Activated T-cell treated with anti-CD3 and anti-CD28 coated beads, Interleukin-2, amount 50 U/mL, for 48 hours (primary cell): ENCODE results near the gene SETD2.
"Not testable (repeated sequence)": the region's sequence is repeated elsewhere in the genome, so short reads cannot be mapped to it uniquely, and the experiment has no call there.

Experiments used
- DNase-seq, 2 experiments: peaks; one replicate each; pipeline ENCODE4 v3.0.0-alpha.2; 2020

Gene SETD2

GRCh38 chr3:47164007-47164881 lies at the start of gene SETD2:
TSS of gene SETD2 (minus strand) at chr3:47164113. CDS start at chr3:47163924, 189 bp downstream.
- DNase-seq: peak; percentile 89 to 91

- no peak for DNase-seq
Measured at GRCh38 chr3:47210863-47211405, 47.0 kb upstream of the SETD2 start.

- not testable (repeated sequence) for DNase-seq
Measured at GRCh38 chr3:47206022-47206421, 42.1 kb upstream of the SETD2 start.

- no peak for DNase-seq
Measured at GRCh38 chr3:47204875-47205274, 41.0 kb upstream of the SETD2 start.

- no peak for DNase-seq
Measured at GRCh38 chr3:47202542-47202941, 38.6 kb upstream of the SETD2 start.

- DNase-seq: no peak
Measured at GRCh38 chr3:47197287-47197686, 33.4 kb upstream of the SETD2 start.

- no peak for DNase-seq
Measured at GRCh38 chr3:47194994-47195393, 31.1 kb upstream of the SETD2 start.

GRCh38 chr3:47193871-47194859 lies 30.3 kb upstream of the SETD2 start:
- no peak for DNase-seq

GRCh38 chr3:47186285-47186684 lies 22.4 kb upstream of the SETD2 start:
- no peak for DNase-seq

- not testable (repeated sequence) for DNase-seq
Measured at GRCh38 chr3:47181685-47182084, 17.8 kb upstream of the SETD2 start.

GRCh38 chr3:47180011-47180410 lies 16.1 kb upstream of the SETD2 start:
- not testable (repeated sequence) for DNase-seq

- no peak for DNase-seq
Measured at GRCh38 chr3:47176582-47176981, 12.7 kb upstream of the SETD2 start.

- DNase-seq: peak; percentile 76 to 78
Measured at GRCh38 chr3:47163169-47164006, 525 bp downstream of the SETD2 start.

- no peak for DNase-seq
Measured at GRCh38 chr3:47162697-47163168, 1.2 kb downstream of the SETD2 start.

- DNase-seq: no peak
Measured at GRCh38 chr3:47161983-47162696, 1.8 kb downstream of the SETD2 start.

GRCh38 chr3:47159820-47160219 lies 4.1 kb downstream of the SETD2 start:
- no peak for DNase-seq

GRCh38 chr3:47158208-47158607 lies 5.7 kb downstream of the SETD2 start:
- DNase-seq: no peak

GRCh38 chr3:47156396-47156795 lies 7.5 kb downstream of the SETD2 start:
- no peak for DNase-seq

GRCh38 chr3:47152578-47152977 lies 11.3 kb downstream of the SETD2 start:
- no peak for DNase-seq

- no peak for DNase-seq
Measured at GRCh38 chr3:47151836-47152235, 12.1 kb downstream of the SETD2 start.

- DNase-seq: no peak
Measured at GRCh38 chr3:47149339-47149933, 14.5 kb downstream of the SETD2 start.
